Muscle layer of colon (tissue), 2 donors: ENCODE data around the gene EIF4G1.

Experiments used
- H3K27ac ChIP-seq: one replicate; pipeline ENCODE4 v1.7.0; 2013; ENCODE audit warnings: low read depth, mild to moderate bottlenecking, low read length, moderate library complexity
- H3K27me3 ChIP-seq, 2 donors: one replicate each; pipeline ENCODE4 v1.7.0; 2013; ENCODE audit warnings: low read length in 2 of 2, mild to moderate bottlenecking in 2 of 2; ENCODE audit not compliant: insufficient read depth in 2 of 2, control insufficient read depth in 1 of 2
- H3K36me3 ChIP-seq: one replicate; pipeline ENCODE4 v1.7.0; 2013; ENCODE audit warnings: mild to moderate bottlenecking, low read length; ENCODE audit not compliant: insufficient read depth
- H3K4me1 ChIP-seq: one replicate; pipeline ENCODE4 v1.7.0; 2013; ENCODE audit warnings: mild to moderate bottlenecking, low read length; ENCODE audit not compliant: insufficient read depth
- H3K4me3 ChIP-seq, 2 donors: one replicate each; pipeline ENCODE4 v1.7.0; 2013; ENCODE audit warnings: low read length in 2 of 2, low read depth in 1 of 2, mild to moderate bottlenecking in 1 of 2, moderate library complexity in 1 of 2
- H3K9ac ChIP-seq: one replicate; pipeline ENCODE4 v1.7.0; 2013; ENCODE audit warnings: low read length
- H3K9me3 ChIP-seq: one replicate; pipeline ENCODE4 v1.7.0; 2013; ENCODE audit warnings: mild to moderate bottlenecking, low read length
- donor health status: abdominal sarcoma.
- donor health status: Adenocarcinoma of cecum.

The EIF4G1 gene

GRCh38 chr3:184307915-184308314, 6.5 kb upstream of the EIF4G1 start:
- peaks cover 60% of the 10 kb centered on the region for H3K36me3 ChIP-seq
- no peaks in the 10 kb centered on the region for H3K4me1 ChIP-seq
- H3K9ac ChIP-seq, result no peak overlapping the region
- H3K27ac ChIP-seq, result no peak overlapping the region
- no peaks in the 10 kb centered on the region for H3K9me3 ChIP-seq
- H3K27me3 ChIP-seq, result no peaks in the 10 kb centered on the region
- no peak overlapping the region for H3K4me3 ChIP-seq

GRCh38 chr3:184308744-184309143, 5.7 kb upstream of the EIF4G1 start:
- H3K36me3 ChIP-seq, result peaks cover 52% of the 10 kb centered on the region
- H3K27ac ChIP-seq, result no peak overlapping the region
- H3K4me1 ChIP-seq, result no peaks in the 10 kb centered on the region
- no peaks in the 10 kb centered on the region for H3K9me3 ChIP-seq
- no peak overlapping the region for H3K4me3 ChIP-seq
- no peaks in the 10 kb centered on the region for H3K27me3 ChIP-seq
- no peak overlapping the region for H3K9ac ChIP-seq

GRCh38 chr3:184311633-184312032, 2.8 kb upstream of the EIF4G1 start:
- Histone ChIP-seq H3K27ac (no peak overlapping the region), H3K36me3 (peaks cover 29% of the 10 kb centered on the region), H3K4me3 (no peak overlapping the region), H3K4me1 (peaks cover 8% of the 10 kb centered on the region), H3K9me3 (no peaks in the 10 kb centered on the region), H3K27me3 (no peaks in the 10 kb centered on the region), H3K9ac (no peak overlapping the region)

- Histone ChIP-seq H3K4me1 (peaks cover 39% of the 10 kb centered on the region), H3K9ac (peak overlapping the region; percentile 92)
Measured at GRCh38 chr3:184314700-184315542, 515 bp downstream of the EIF4G1 start.

GRCh38 chr3:184315543-184315867, 1.1 kb downstream of the EIF4G1 start:
- peak overlapping the region; percentile 92 for H3K9ac ChIP-seq
- H3K9me3 ChIP-seq, result no peaks in the 10 kb centered on the region
- no peaks in the 10 kb centered on the region for H3K27me3 ChIP-seq
- peaks cover 20% of the 10 kb centered on the region for H3K36me3 ChIP-seq
- peak overlapping the region; percentile 72 to 76 for H3K4me3 ChIP-seq
- peak overlapping the region; percentile 99 for H3K27ac ChIP-seq
- H3K4me1 ChIP-seq, result peaks cover 44% of the 10 kb centered on the region

More at GRCh38 chr3:184314700-184315542, 515 bp downstream of the EIF4G1 start:
- Histone ChIP-seq H3K36me3 (peaks cover 18% of the 10 kb centered on the region), H3K9me3 (no peaks in the 10 kb centered on the region), H3K27me3 (no peaks in the 10 kb centered on the region), H3K4me3 (peak overlapping the region; percentile 72 to 76), H3K27ac (peak overlapping the region; percentile 99)

- Histone ChIP-seq H3K4me1 (peaks cover 48% of the 10 kb centered on the region), H3K9me3 (no peaks in the 10 kb centered on the region), H3K4me3 (peak overlapping the region; percentile 72 to 76), H3K9ac (peak overlapping the region; percentile 92), H3K36me3 (peaks cover 26% of the 10 kb centered on the region), H3K27me3 (no peaks in the 10 kb centered on the region), H3K27ac (peak overlapping the region; percentile 99)
Measured at GRCh38 chr3:184315871-184316661, 1.7 kb downstream of the EIF4G1 start.

GRCh38 chr3:184316792-184317191, 2.4 kb downstream of the EIF4G1 start:
- peak overlapping the region; percentile 92 for H3K9ac ChIP-seq
- peak overlapping the region; percentile 72 to 76 for H3K4me3 ChIP-seq

GRCh38 chr3:184317201-184317600, 2.8 kb downstream of the EIF4G1 start:
- peaks cover 37% of the 10 kb centered on the region for H3K36me3 ChIP-seq
- no peaks in the 10 kb centered on the region for H3K9me3 ChIP-seq
- peak overlapping the region; percentile 92 for H3K9ac ChIP-seq
- no peak overlapping the region for H3K27ac ChIP-seq
- peak overlapping the region in 1 of 2 donors; percentile 76 for H3K4me3 ChIP-seq
- no peaks in the 10 kb centered on the region for H3K27me3 ChIP-seq
- peaks cover 54% of the 10 kb centered on the region for H3K4me1 ChIP-seq

More at GRCh38 chr3:184316792-184317191, 2.4 kb downstream of the EIF4G1 start:
- peak overlapping the region; percentile 99 for H3K27ac ChIP-seq
- peaks cover 33% of the 10 kb centered on the region for H3K36me3 ChIP-seq
- no peaks in the 10 kb centered on the region for H3K27me3 ChIP-seq
- peaks cover 54% of the 10 kb centered on the region for H3K4me1 ChIP-seq
- H3K9me3 ChIP-seq, result no peaks in the 10 kb centered on the region

- peaks cover 54% of the 10 kb centered on the region for H3K4me1 ChIP-seq
- peak overlapping the region; percentile 65 for H3K9ac ChIP-seq
- H3K9me3 ChIP-seq, result no peaks in the 10 kb centered on the region
- H3K27me3 ChIP-seq, result no peaks in the 10 kb centered on the region
- peak overlapping the region in 1 of 2 donors; percentile 25 for H3K4me3 ChIP-seq
- peaks cover 66% of the 10 kb centered on the region for H3K36me3 ChIP-seq
- H3K27ac ChIP-seq, result peak overlapping the region; percentile 94
Measured at GRCh38 chr3:184320104-184320445, 5.7 kb downstream of the EIF4G1 start.

- peaks cover 46% of the 10 kb centered on the region for H3K4me1 ChIP-seq
Measured at GRCh38 chr3:184321666-184322065, 7.3 kb downstream of the EIF4G1 start.

GRCh38 chr3:184322731-184323487, 8.5 kb downstream of the EIF4G1 start:
- Histone ChIP-seq H3K9me3 (no peaks in the 10 kb centered on the region), H3K9ac (no peak overlapping the region), H3K36me3 (peaks cover 78% of the 10 kb centered on the region), H3K4me1 (peaks cover 33% of the 10 kb centered on the region), H3K27me3 (no peaks in the 10 kb centered on the region), H3K27ac (no peak overlapping the region), H3K4me3 (no peak overlapping the region)

More at GRCh38 chr3:184321666-184322065, 7.3 kb downstream of the EIF4G1 start:
- no peak overlapping the region for H3K9ac ChIP-seq
- H3K27ac ChIP-seq, result no peak overlapping the region
- H3K27me3 ChIP-seq, result no peaks in the 10 kb centered on the region
- H3K4me3 ChIP-seq, result no peak overlapping the region
- H3K36me3 ChIP-seq, result peaks cover 77% of the 10 kb centered on the region
- no peaks in the 10 kb centered on the region for H3K9me3 ChIP-seq
